ENCODE measurements around the gene GHR. TPM values are rescaled to one million over a fixed set of nuclear protein-coding genes. Genes with fewer than 3 reads are reported as not detected.

The GHR gene
- total RNA-seq, 3 donors from 2014 or later (not counting 1 experiment from before 2014, with no cell fraction given) = not detected

DNA sequence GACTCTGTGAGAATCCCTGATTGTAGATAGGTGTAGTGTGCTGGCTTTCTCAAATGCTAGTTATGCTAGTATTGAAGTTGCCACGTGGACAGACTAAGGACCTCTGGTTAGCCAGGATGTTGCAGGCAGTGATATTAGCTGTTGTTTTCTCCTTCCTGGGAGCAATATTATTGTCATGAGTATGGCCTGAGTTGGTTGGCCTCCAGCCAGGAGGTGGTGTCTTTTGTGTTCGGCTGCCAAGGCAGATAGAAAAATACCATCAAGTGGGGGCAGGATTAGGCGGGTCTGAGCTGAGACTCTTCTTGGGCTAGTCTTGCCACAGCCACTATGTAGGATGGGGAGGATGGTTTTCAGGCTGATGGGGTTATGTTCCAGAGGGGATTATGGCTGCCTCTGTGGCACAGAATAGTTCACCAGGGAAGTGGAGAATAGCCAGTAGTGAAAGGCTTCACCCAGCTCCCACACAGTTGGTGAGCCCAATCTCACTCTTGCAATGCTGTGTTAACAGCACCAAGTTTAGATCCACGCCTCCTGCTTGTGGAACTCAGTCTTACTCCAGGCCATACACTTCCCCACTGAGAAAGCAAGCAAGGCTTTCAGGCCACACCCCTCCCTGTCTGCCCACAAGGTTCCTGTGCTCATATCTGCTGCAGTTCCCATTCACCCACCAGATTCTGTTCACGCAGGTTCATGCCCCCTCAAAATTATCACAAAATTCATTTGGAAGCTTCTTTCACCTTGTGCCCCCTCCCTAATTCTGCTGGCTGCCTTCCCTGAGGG lies 31.2 kb downstream of the GHR start:
- Mint-ChIP-seq H3K4me1 (no peaks in the 10 kb centered on the region), H3K36me3 (no peaks in the 10 kb centered on the region), H3K27me3 (ENCODE audit: low read depth in 2 of 2) (no peaks in the 10 kb centered on the region), H3K27ac (no peak overlapping the region), H3K9me3 (peaks cover 6 to 8% of the 10 kb centered on the region in 2 donors), H3K4me3 (no peak overlapping the region)
- H3K4me3 ChIP-seq (ENCODE audit: low read length) = no peak overlapping the region
- no peaks in the 10 kb centered on the region for H3K36me3 ChIP-seq (ENCODE audit: control insufficient read depth, insufficient read depth, low read length)
- H3K4me1 ChIP-seq (ENCODE audit: control insufficient read depth, insufficient read depth, low read length) = no peaks in the 10 kb centered on the region
- H3K27ac ChIP-seq (ENCODE audit: low read length) = no peak overlapping the region
- ATAC-seq = no peak
- intact Hi-C loops (cut with micrococcal nuclease) = no loop called here
- TF ChIP-seq, protein P1, sequence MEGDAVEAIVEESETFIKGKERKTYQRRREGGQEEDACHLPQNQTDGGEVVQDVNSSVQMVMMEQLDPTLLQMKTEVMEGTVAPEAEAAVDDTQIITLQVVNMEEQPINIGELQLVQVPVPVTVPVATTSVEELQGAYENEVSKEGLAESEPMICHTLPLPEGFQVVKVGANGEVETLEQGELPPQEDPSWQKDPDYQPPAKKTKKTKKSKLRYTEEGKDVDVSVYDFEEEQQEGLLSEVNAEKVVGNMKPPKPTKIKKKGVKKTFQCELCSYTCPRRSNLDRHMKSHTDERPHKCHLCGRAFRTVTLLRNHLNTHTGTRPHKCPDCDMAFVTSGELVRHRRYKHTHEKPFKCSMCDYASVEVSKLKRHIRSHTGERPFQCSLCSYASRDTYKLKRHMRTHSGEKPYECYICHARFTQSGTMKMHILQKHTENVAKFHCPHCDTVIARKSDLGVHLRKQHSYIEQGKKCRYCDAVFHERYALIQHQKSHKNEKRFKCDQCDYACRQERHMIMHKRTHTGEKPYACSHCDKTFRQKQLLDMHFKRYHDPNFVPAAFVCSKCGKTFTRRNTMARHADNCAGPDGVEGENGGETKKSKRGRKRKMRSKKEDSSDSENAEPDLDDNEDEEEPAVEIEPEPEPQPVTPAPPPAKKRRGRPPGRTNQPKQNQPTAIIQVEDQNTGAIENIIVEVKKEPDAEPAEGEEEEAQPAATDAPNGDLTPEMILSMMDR (IDR thresholded peaks at IDR 0.05) = no peak
- H3K27me3 ChIP-seq (ENCODE audit: control insufficient read depth, insufficient read depth, low read length) = no peaks in the 10 kb centered on the region
- WGBS (ENCODE audit: insufficient coverage) = 80% methylated on average over 5 of the region's 5 CpGs
- no peak for DNase-seq
- H3K9me3 ChIP-seq (ENCODE audit: control insufficient read depth, insufficient read depth, low read length) = no peaks in the 10 kb centered on the region

DNA sequence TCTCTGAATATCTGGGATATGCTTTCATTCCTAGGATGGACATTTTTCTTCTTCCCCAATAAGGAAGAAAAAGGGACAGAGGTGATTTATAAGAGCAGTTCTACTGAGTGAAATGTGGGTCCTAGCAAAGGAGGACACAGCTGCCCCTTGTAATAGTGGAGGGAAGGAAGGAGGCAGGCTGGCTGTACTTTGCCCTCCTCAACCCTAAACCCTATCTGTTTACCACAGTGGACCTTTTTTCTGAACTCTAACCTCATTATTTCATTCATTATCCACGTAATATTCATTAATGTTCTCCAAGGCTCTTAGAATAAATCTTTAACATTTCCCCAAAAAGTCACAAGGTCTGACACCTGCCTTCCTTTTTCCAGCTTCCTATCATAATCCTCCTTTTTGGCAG lies 37.8 kb downstream of the GHR start:
- no peak for ATAC-seq
- Histone ChIP-seq H3K27ac (ENCODE audit: low read length) (no peak overlapping the region), H3K36me3 (ENCODE audit: control insufficient read depth, insufficient read depth, low read length) (no peaks in the 10 kb centered on the region), H3K4me1 (ENCODE audit: control insufficient read depth, insufficient read depth, low read length) (no peaks in the 10 kb centered on the region), H3K4me3 (ENCODE audit: low read length) (no peak overlapping the region), H3K27me3 (ENCODE audit: control insufficient read depth, insufficient read depth, low read length) (no peaks in the 10 kb centered on the region), H3K9me3 (ENCODE audit: control insufficient read depth, insufficient read depth, low read length) (no peaks in the 10 kb centered on the region)
- no peak for DNase-seq
- H3K27me3 Mint-ChIP-seq (ENCODE audit: low read depth in 2 of 2) = no peaks in the 10 kb centered on the region
- H3K36me3 Mint-ChIP-seq = no peaks in the 10 kb centered on the region
- no peak overlapping the region for H3K27ac Mint-ChIP-seq
- no peak overlapping the region for H3K4me3 Mint-ChIP-seq
- H3K4me1 Mint-ChIP-seq = no peaks in the 10 kb centered on the region
- WGBS (ENCODE audit: insufficient coverage) = 56% methylated on average over 1 of the region's 1 CpG
- intact Hi-C loops (cut with micrococcal nuclease) = no loop called here
- peaks cover 0 to 2% of the 10 kb centered on the region in 2 donors for H3K9me3 Mint-ChIP-seq
- TF ChIP-seq, protein P1 (IDR thresholded peaks at IDR 0.05) = no peak

DNA sequence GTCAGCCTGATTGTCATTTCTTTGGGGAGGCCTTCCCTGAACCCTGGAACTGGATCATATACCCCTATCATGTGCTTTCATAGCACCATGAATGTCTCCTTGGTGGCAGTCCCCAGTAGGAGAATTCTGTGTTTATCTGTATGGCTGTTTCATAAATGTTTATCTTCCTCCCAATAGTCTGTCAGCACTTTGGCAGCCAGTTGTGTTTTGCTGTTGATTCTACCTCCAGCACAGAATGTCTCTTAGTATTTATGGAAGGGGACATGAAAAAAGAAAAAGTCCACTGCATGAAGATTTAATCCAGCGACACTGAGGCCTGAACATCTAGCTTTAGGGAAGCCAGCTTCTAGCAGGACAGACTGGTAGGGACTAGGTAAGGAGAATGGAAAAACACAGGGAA lies 38.3 kb downstream of the GHR start:
- intact Hi-C loops (cut with micrococcal nuclease) = no loop called here
- H3K36me3 ChIP-seq (ENCODE audit: control insufficient read depth, insufficient read depth, low read length) = no peaks in the 10 kb centered on the region
- WGBS (ENCODE audit: insufficient coverage) = 90% methylated on average over 1 of the region's 1 CpG
- no peaks in the 10 kb centered on the region for H3K4me1 ChIP-seq (ENCODE audit: control insufficient read depth, insufficient read depth, low read length)
- Mint-ChIP-seq H3K36me3 (no peaks in the 10 kb centered on the region), H3K27ac (no peak overlapping the region), H3K4me3 (no peak overlapping the region), H3K9me3 (peaks cover 0 to 2% of the 10 kb centered on the region in 2 donors), H3K27me3 (ENCODE audit: low read depth in 2 of 2) (no peaks in the 10 kb centered on the region), H3K4me1 (no peaks in the 10 kb centered on the region)
- no peaks in the 10 kb centered on the region for H3K27me3 ChIP-seq (ENCODE audit: control insufficient read depth, insufficient read depth, low read length)
- H3K9me3 ChIP-seq (ENCODE audit: control insufficient read depth, insufficient read depth, low read length) = no peaks in the 10 kb centered on the region
- TF ChIP-seq, protein P1 (IDR thresholded peaks at IDR 0.05) = no peak
- ATAC-seq (no peak), DNase-seq (no peak)
- H3K4me3 ChIP-seq (ENCODE audit: low read length) = no peak overlapping the region
- H3K27ac ChIP-seq (ENCODE audit: low read length) = no peak overlapping the region

DNA sequence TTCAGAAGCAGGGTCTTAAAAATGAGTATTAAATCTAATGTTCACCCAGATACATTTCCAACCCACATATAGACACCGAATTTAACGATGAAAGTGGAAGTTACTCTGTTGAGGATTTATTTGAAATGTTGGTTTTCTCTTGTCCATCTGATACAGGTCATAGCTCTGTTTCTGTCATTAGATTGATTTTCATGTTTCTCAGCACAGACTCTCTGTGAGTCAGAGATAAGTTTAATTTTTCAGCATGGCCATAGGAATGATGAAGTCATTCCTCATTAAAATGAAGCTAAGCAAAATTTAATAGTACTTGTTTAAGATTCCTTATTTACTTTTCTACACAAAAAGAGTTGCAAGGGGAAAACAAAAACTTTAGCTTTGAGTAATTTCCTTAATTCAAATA lies 38.8 kb downstream of the GHR start:
- no peak overlapping the region for H3K27ac ChIP-seq (ENCODE audit: low read length)
- H3K4me1 ChIP-seq (ENCODE audit: control insufficient read depth, insufficient read depth, low read length) = no peaks in the 10 kb centered on the region
- H3K4me3 Mint-ChIP-seq = no peak overlapping the region
- H3K9me3 Mint-ChIP-seq = peaks cover 0 to 2% of the 10 kb centered on the region in 2 donors
- 100% methylated on average over 1 of the region's 2 CpGs for WGBS (ENCODE audit: insufficient coverage)
- H3K27ac Mint-ChIP-seq = no peak overlapping the region
- no peaks in the 10 kb centered on the region for H3K9me3 ChIP-seq (ENCODE audit: control insufficient read depth, insufficient read depth, low read length)
- H3K36me3 ChIP-seq (ENCODE audit: control insufficient read depth, insufficient read depth, low read length) = no peaks in the 10 kb centered on the region
- H3K4me1 Mint-ChIP-seq = no peaks in the 10 kb centered on the region
- TF ChIP-seq, protein P1 (IDR thresholded peaks at IDR 0.05) = no peak
- no peak overlapping the region for H3K4me3 ChIP-seq (ENCODE audit: low read length)
- ATAC-seq (no peak), DNase-seq (no peak)
- H3K27me3 Mint-ChIP-seq (ENCODE audit: low read depth in 2 of 2) = no peaks in the 10 kb centered on the region
- intact Hi-C loops (cut with micrococcal nuclease) = no loop called here
- no peaks in the 10 kb centered on the region for H3K36me3 Mint-ChIP-seq
- no peaks in the 10 kb centered on the region for H3K27me3 ChIP-seq (ENCODE audit: control insufficient read depth, insufficient read depth, low read length)
